AG08396 (cell line): ENCODE data around the gene GBA3.

Source experiments
- DNase-seq: peaks from one replicate; pipeline ENCODE4 v3.0.0; 2012; ENCODE audit warnings: low spot score, mixed read lengths

GBA3 gene

DNA sequence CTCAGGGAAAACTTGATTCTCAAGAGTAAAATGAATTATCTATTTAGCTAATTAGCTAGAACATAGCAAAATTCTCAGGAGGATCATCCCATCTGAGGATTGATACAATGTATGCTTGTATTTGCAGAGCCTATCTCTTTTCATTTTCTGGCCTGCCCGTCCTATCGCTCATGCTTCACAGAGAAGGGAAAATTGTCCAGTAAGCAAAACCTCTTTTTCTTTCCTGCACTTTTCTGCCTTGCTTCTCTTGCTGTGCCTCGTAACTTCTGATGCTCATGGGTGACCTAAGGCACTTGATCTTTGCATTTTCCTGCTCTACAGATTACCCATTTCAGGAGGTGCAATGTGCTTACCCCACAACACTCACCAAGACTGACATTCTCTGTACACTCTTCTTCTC lies 88.1 kb downstream of the GBA3 start:
- DNase-seq, result no peak

- DNase-seq, result no peak
Observed at GRCh38 chr4:22787753-22788375, 95.1 kb downstream of the GBA3 start.

- DNase-seq, result no peak
Observed at GRCh38 chr4:22790631-22791030, 97.9 kb downstream of the GBA3 start.

DNA sequence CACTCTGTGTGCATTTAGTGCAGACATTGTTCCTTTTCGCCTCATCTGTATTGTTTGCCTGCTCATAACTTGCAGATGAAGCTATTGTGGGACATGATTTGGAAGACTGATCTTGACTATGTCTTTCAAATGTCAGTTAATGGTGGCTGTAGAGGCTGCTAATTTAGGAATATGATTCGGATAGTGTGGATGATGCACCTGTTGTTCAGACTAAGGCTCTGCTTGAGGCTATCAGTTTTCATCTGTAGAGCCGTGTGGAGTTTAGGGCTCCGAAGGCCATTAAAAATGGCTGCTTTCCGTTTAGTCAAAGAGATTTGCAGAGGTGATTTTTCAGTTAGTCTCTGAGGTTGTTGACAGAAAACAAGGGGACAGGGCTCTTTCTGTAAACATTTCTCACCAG lies 102.0 kb downstream of the GBA3 start:
- no peak for DNase-seq

DNA sequence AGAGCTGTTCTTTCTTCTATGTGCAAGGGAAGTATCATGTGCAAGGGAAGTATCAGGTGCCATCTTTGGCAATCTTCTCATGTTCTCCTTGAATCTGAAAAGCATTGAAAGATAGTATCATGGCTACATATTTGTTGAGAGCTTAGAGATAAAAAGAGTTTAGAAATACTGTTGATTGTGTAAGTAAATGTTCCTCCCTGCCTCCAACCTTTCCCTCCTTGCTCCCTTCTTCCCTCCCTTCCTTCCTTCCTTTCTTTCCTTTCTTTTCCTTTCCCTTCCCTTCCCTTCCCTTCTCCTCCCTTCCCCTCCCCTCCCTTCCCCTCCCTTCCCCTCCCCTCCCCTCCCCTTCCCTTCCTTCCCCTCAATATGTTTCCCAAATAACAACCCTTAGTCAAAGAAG lies 108.7 kb downstream of the GBA3 start:
- DNase-seq, result no peak

GRCh38 chr4:22802876-22803275 lies 110.1 kb downstream of the GBA3 start:
- DNase-seq, result no peak

DNA sequence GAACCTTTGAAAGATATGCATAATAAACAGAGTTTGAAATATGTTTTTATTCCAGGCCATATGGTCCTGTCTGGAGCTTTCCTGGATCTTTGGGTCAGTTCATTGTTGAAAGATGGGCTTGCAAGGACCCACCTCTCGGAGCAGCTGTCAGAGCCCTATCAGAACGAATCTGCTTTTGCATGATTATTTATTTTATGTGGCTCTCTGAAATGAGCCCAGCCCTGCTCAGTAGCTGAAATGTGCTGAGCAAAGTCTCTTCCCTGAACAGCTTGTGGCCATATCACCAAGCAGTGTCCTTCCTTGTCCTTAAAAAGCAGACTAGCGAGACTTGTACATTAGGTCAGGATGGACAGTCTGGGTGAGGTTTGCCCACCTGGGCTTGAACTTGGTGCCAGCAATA lies 110.8 kb downstream of the GBA3 start:
- DNase-seq, result no peak

- DNase-seq, result no peak
Observed at GRCh38 chr4:22814906-22815305, 122.2 kb downstream of the GBA3 start.

GRCh38 chr4:22824091-22824490 lies 131.4 kb downstream of the GBA3 start:
- DNase-seq, result no peak

DNA sequence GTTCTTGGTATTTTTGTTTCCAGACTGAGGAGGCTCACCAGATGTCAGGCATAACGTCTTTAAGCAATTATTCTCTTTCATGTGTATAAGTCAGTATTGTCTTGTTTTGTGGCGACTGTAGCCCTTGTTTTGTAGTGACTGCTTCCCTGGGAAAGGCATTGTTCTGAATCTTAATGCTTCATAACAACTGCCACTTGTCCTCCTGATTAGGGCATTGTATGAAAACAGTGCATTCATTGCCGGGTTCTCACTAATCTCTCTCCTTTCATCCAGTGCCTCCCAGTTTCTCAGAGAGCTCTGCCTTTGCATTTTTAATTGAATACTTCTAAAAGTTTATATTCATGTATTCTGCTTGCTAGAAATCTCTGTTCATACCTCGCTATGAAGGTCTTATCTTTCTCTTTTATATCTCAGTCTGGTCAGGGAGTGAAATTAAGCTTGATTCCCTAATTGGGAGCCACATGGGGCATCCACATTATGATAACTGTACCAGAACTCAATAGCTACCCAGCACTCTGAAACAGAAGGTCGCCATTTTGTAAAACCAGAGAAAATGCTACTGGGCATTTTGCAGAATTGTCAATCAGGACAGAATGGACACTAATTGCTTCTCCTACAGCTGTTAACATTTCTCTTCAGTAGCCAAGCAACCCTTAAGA lies 149.8 kb downstream of the GBA3 start:
- no peak for DNase-seq

DNA sequence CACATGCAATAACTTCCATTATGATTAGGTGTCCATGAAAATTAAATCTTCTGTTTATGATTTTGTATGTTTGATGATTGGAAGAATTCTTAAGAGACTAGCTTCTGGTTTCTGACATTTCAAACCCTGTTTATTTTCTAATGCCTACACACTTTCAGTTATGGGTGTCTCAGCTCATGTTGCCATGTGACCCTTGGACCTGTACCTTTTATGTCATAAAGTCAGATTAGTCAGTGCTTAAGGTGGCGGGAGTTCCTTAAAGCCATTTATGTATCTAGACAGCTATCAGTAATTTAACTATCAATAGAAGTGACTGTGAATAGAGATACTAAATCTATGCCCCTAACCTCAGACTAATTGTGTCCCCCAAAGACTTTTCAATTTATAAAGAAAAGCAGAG lies 155.6 kb downstream of the GBA3 start:
- no peak for DNase-seq

DNA sequence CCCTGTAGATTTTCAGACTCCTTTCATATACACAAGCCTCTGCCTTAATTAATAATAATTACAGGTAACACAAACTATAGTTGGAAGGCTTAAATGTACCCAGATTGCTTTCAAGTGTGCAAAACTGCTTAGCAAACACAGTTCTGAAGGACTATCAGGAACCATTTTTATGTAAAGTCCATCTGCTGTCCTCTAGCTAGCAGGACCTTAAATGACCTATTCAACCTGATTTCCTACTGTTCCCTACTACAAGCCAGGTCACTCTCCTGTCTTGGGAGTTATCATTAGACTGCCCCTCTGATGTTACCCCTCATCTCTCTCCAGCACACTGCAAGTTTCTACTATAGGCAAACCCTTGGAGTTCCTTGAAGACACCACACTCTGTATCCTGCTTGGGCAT lies 157.3 kb downstream of the GBA3 start:
- no peak for DNase-seq

DNA sequence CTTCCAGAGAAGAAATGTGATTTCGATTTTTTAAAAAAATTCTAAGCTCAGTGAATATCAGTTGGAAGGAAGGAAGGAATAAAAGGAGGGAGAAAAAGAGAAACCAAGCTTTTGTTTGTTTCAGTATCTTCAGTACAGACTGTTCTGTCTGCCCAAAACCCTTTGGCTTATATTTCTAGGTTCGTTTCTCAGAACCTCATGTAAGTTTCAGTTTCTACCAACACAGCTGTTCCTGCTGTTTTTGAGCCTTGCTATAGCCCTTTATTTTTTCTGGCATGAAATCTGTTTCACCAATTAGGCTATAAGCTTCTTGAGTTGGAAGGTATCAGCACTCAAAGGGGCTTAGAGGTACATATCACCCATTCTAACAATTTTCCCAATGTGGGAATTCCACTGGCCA lies 157.9 kb downstream of the GBA3 start:
- DNase-seq, result no peak

GRCh38 chr4:22857411-22857810 lies 164.7 kb downstream of the GBA3 start:
- no peak for DNase-seq

- DNase-seq, result no peak
Observed at GRCh38 chr4:22859318-22859717, 166.6 kb downstream of the GBA3 start.
